Measurements from ENCODE around the gene PSMB7.
"Not testable (repeated sequence)": the region's sequence is repeated elsewhere in the genome, so short reads cannot be mapped to it uniquely, and the experiment has no call there.

Gene PSMB7

DNA sequence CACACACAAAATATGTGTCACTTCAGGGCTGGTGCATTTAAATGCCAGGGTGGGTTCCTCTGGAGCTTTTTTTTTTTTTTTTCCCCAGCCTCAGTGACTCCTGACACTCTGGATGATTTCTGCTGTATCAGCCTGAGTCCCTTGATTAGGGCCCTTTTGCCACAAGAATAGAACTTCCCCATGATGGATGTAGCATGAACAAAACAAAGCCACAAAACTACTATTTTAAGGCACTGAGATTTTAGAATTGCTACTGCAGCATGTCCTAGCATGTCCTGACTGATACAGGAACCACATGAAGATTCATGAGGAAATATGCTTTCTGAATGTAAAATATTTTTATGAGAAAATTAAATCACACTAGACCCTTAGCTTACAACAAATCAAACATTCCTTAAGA, 21.1 kb upstream of the PSMB7 start:
- Mint-ChIP-seq H3K36me3 (ENCODE audit: low read depth) (no peaks in the 10 kb centered on the region), H3K27me3 (ENCODE audit: low read depth, poor library complexity) (peaks cover 41% of the 10 kb centered on the region), H3K27ac (no peak overlapping the region), H3K4me1 (no peaks in the 10 kb centered on the region), H3K9me3 (no peaks in the 10 kb centered on the region), H3K4me3 (no peak overlapping the region)
- no peak for DNase-seq
- TF ChIP-seq, protein P1, sequence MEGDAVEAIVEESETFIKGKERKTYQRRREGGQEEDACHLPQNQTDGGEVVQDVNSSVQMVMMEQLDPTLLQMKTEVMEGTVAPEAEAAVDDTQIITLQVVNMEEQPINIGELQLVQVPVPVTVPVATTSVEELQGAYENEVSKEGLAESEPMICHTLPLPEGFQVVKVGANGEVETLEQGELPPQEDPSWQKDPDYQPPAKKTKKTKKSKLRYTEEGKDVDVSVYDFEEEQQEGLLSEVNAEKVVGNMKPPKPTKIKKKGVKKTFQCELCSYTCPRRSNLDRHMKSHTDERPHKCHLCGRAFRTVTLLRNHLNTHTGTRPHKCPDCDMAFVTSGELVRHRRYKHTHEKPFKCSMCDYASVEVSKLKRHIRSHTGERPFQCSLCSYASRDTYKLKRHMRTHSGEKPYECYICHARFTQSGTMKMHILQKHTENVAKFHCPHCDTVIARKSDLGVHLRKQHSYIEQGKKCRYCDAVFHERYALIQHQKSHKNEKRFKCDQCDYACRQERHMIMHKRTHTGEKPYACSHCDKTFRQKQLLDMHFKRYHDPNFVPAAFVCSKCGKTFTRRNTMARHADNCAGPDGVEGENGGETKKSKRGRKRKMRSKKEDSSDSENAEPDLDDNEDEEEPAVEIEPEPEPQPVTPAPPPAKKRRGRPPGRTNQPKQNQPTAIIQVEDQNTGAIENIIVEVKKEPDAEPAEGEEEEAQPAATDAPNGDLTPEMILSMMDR (IDR thresholded peaks at IDR 0.05): no peak

DNA sequence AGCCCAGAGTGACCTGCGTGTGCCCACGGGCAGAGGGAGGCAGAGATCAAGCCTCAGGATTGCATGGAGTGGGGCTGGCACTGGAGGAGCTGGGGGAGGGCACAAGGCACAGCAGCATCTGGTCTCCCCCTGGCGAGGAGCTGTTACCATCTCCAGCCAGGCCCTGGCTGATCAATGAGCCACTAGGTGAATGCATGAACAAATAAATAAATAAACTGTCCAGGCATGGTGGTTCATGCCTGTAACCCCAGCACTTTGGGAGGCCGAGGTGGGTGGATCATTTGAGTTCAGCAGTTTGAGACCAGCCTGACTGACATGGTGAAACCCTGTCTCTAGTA, 14.3 kb upstream of the PSMB7 start:
- no peak overlapping the region for H3K4me3 Mint-ChIP-seq
- TF ChIP-seq, protein P1 (IDR thresholded peaks at IDR 0.05): no peak
- no peak for DNase-seq
- H3K9me3 Mint-ChIP-seq: no peaks in the 10 kb centered on the region
- H3K4me1 Mint-ChIP-seq: no peaks in the 10 kb centered on the region
- H3K36me3 Mint-ChIP-seq (ENCODE audit: low read depth): no peaks in the 10 kb centered on the region
- no peak overlapping the region for H3K27ac Mint-ChIP-seq
- H3K27me3 Mint-ChIP-seq (ENCODE audit: low read depth, poor library complexity): peaks cover 25% of the 10 kb centered on the region

DNA sequence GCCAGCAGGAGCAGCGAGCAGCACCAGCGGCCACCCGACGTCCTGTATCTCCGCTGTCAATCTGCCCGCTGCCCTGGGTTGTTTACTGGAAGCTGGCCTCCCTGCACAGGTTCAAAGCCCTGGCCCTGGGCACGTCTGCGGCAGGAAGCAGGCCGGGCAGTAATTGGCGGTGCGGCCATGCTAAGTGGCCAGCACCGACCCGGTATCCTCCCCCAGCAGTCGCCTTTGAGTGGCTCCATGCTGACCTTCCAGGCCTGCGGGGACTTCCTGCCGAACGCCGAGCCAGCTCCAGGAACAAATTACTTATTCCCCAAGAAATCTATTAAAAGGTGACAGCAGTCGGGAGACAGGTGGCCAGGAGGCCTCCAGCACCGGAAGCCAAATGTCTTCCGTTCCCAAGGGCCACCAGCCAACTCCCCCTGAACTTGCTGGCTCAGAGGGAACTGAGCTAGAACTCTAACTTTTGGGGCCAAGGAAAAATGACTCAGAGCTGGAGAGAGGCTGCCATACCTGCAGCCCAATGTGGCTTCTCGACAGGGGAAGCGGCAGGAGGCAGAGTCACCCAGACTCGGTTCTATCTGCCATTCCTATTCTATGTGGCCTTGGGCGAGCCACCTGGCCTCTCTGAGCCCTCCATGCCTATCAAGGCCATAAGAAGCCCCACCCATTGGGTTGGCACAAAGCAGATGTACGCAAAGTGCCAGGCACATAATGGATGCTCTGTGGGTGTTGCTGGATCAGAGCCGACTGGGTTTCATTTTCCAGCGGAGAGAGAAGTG, 13.7 kb upstream of the PSMB7 start:
- Mint-ChIP-seq H3K4me1 (peaks cover under 1% of the 10 kb centered on the region), H3K9me3 (no peaks in the 10 kb centered on the region), H3K36me3 (ENCODE audit: low read depth) (no peaks in the 10 kb centered on the region), H3K27ac (no peak overlapping the region), H3K27me3 (ENCODE audit: low read depth, poor library complexity) (peaks cover 24% of the 10 kb centered on the region), H3K4me3 (no peak overlapping the region)
- DNase-seq: no peak
- TF ChIP-seq, protein P1 (IDR thresholded peaks at IDR 0.05): no peak

DNA sequence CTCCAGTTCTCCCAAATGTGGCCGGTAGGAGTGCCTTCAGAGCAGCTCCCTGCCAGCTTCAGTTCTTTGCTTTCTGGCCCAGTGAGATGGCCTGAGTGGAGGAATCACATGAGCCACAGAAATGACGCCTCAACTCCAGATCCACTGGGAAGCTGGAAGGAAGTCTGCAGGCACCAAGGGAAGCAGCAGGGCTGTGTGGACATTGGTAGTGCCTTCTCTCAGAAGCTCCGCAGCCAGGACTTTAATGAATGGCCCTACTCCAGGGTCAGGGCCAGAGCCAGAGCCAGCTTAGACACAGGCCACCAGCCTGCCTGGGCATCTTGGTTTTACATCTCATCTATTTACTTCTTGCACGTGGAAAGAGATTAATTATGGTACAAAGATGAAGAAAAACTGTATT, 12.0 kb upstream of the PSMB7 start:
- Mint-ChIP-seq H3K9me3 (no peaks in the 10 kb centered on the region), H3K4me1 (peaks cover 9% of the 10 kb centered on the region), H3K36me3 (ENCODE audit: low read depth) (no peaks in the 10 kb centered on the region), H3K4me3 (no peak overlapping the region), H3K27ac (no peak overlapping the region), H3K27me3 (ENCODE audit: low read depth, poor library complexity) (peaks cover 22% of the 10 kb centered on the region)
- DNase-seq: no peak
- TF ChIP-seq, protein P1 (IDR thresholded peaks at IDR 0.05): no peak

DNA sequence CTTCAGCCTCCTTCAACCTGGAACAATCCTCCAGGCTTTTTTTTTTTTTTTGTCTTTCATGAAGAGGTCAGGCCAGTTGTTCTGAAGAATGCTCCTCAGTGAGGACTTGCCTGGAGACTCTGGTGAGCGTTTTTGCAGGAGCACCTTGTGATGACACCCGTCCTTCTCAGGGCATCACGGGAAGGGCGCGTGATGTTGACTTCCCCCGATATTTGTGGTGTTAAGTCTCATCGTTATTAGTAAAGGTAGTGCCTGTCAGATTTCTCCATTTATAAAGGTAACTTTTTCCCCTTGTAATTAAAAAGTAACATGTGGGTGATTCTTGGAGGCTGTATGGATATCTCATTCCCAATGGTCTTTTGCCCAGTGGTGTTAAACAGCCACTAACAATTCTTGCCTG, 11.1 kb upstream of the PSMB7 start:
- no peak overlapping the region for H3K4me3 Mint-ChIP-seq
- no peak for DNase-seq
- peaks cover 9% of the 10 kb centered on the region for H3K4me1 Mint-ChIP-seq
- TF ChIP-seq, protein P1 (IDR thresholded peaks at IDR 0.05): no peak
- H3K36me3 Mint-ChIP-seq (ENCODE audit: low read depth): no peaks in the 10 kb centered on the region
- H3K27me3 Mint-ChIP-seq (ENCODE audit: low read depth, poor library complexity): peaks cover 18% of the 10 kb centered on the region
- no peak overlapping the region for H3K27ac Mint-ChIP-seq
- H3K9me3 Mint-ChIP-seq: no peaks in the 10 kb centered on the region

DNA sequence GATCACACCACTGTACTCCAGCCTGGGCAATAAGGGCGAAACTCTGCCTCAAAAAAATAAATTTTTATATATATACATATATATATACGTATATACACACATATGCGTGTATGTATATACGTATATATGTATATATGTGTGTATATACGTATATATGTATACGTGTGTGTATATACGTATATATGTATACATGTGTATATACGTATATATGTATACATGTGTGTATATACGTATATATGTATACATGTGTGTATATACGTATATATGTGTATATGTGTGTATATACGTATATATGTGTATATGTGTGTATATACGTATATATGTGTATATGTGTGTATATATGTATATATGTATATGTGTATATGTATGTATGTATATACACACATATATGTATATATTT, 10.5 kb upstream of the PSMB7 start:
- not testable (repeated sequence) for DNase-seq; H3K36me3 Mint-ChIP-seq (ENCODE audit: low read depth); H3K9me3 Mint-ChIP-seq; H3K4me3 Mint-ChIP-seq; H3K27ac Mint-ChIP-seq; H3K4me1 Mint-ChIP-seq
- H3K27me3 Mint-ChIP-seq (ENCODE audit: low read depth, poor library complexity): peaks cover 18% of the 10 kb centered on the region

Data from nephron progenitor cell (in vitro differentiated cells).